GM19468 (cell line): ENCODE measurements around the gene EFCC1.

ENCODE experiments used
- ATAC-seq: cut with Tn5 transposase; IDR thresholded peaks from one replicate; pipeline ENCODE4 v1.9.1; 2021; ENCODE audit warnings: mild to moderate bottlenecking, moderate library complexity, moderate number of reproducible peaks; ENCODE audit not compliant: unreplicated experiment; ENCODE audit errors: extremely low read depth

The EFCC1 gene, protein sequence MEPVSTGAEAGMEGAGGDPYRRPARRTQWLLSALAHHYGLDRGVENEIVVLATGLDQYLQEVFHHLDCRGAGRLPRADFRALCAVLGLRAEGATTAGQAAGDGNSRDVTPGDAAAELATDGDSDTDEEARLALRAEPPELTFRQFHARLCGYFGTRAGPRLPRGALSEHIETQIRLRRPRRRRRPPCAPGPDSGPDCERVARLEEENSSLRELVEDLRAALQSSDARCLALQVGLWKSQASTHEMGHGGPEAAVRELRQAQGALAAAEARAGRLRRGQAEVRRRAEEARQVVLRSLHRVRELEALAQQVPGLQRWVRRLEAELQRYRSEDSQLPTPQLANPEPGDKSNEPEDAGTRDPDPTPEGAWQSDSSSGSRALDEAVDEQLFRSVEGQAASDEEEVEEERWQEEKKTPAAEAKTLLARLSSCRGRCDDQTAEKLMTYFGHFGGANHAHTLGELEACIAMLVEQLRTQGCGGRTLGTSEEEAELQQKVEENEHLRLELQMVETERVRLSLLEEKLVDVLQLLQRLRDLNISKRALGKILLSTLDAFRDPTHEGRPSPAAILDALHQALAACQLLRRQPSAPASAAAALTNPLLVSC

GRCh38 chr3:129001101-129001805 lies at the start of gene EFCC1:
Gene EFCC1, plus strand, starts transcription at chr3:129001304. Its CDS starts 325 bp downstream, at chr3:129001629.
- no peak for ATAC-seq

GRCh38 chr3:128956440-128956839 lies 44.7 kb upstream of the EFCC1 start:
- no peak for ATAC-seq

- no peak for ATAC-seq
Measured at GRCh38 chr3:128965280-128965679, 35.8 kb upstream of the EFCC1 start.

GRCh38 chr3:128965818-128966217 lies 35.3 kb upstream of the EFCC1 start:
- ATAC-seq: no peak

- ATAC-seq: no peak
Measured at GRCh38 chr3:128967748-128968355, 33.3 kb upstream of the EFCC1 start.

- ATAC-seq: no peak
Measured at GRCh38 chr3:128969993-128970739, 30.9 kb upstream of the EFCC1 start.

DNA sequence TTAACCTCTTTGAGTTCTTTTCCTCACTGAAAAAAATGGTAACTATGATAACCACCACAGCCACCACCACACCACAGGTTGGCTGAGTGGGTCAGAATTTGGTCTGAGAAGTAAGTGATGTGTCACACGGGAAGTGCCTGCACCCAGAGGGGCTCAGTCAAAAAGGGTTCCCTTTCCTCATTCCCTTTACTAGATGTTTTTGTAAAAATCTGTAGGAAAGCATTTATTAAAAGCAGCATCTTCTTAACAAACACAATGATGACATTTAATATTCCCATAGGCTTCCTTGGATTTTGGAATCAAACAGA lies 30.4 kb upstream of the EFCC1 start:
- no peak for ATAC-seq

GRCh38 chr3:128971421-128972100 lies 29.5 kb upstream of the EFCC1 start:
- no peak for ATAC-seq

- no peak for ATAC-seq
Measured at GRCh38 chr3:128973988-128974564, 27.0 kb upstream of the EFCC1 start.

GRCh38 chr3:128975276-128975675 lies 25.8 kb upstream of the EFCC1 start:
- ATAC-seq: no peak

DNA sequence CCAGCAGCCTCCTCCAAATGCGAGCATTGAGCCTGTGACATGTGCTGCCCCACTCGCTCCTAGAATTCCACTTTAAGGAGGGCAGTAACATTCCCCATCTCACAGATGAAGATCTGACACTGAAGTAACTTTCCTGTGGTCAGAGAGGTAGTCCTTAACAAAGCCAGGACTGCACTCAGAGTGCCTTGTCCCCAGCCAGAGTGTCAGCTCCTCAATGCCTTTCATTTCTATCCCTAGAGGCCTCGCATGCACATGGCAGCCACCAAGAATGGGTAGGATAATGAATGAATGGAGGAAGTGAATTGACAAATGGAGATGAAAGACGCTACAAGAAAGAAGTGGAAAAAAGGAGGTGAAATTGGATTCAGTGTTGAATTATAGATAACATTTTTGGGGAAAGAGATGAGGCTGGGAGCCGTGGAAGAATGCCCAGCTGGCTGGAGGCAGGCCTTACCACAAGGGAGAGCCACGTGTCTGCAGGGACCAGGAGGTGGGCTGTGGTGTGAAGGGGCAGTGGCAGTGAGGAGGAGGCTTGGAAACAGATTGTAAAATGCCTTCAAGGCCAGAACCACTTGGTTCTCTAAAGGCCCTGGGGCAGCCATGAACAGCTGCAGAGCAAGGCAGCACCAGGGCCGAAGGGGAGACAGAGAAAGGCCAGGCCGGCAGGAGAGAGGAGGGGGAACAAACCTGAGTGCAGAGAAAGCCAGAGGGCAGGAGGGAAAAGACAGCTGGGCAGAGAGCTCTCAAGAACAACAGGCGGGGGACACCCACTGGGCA lies 17.6 kb upstream of the EFCC1 start:
- no peak for ATAC-seq

- ATAC-seq: no peak
Measured at GRCh38 chr3:128984596-128984995, 16.5 kb upstream of the EFCC1 start.

DNA sequence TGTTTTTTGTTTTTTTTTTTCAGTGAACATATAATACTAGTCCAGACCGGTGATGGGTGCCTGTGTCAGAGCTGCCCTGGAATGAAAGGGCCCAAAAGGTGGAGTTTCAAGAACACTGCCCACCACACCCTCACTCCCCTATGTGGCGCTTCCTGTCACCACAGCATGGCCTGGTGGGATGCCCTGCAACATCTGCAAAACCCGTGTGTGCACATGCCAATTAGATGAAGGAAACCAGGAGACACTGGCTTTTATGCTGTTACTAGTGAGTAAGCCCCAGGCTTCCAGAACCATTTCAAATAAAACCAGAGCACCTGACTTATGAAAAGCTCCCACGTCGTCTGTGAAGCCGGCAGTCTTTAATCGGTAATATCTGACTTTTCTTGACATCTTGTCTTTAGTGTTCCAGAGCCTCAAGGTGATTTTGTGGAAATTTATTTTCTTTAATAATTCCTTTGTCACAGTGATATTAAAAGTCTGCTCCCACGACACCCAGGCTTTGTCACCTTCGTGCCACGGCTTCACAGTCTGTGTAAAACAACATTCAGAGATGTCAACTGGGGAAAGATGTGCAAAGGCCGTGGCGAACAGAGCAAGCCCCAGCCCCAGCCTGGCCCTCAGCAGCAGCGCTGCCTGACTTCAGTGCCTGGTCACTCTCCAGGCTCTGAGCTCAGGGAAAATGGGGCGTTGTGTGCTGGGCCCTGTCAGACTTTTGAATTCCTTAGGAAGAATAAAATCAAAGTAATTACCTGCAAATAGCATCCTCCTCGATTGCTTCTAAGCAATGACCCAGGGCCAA lies 13.6 kb upstream of the EFCC1 start:
- ATAC-seq: no peak

GRCh38 chr3:128988286-128988685 lies 12.8 kb upstream of the EFCC1 start:
- no peak for ATAC-seq

DNA sequence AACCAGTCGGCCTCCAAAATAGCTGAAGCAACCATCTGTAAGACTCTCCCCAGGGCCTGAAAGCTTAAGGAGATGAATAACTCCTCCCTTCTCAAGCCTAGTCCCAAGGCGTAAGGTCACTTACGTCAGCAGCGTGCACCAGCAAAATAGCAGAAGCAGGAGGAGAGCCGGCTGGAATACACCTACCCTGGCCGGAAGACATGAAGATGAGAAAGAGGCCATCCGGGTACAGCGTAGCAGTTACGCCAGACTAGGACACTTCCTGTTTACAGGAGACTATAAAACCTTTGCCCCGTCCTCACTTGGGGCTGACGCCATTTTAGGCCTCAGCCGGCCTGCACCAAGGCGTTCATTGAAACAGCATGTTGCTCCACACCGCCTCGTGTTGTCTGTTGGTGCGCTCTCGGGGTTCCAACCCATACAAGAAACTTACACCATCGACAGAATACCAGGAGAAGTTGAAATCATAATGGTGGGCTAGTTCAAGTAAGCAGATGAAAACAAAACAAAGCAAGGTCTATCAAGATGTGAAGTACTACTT lies 9.7 kb upstream of the EFCC1 start:
- ATAC-seq: no peak

- no peak for ATAC-seq
Measured at GRCh38 chr3:128992926-128993460, 8.1 kb upstream of the EFCC1 start.

GRCh38 chr3:128993461-128994172 lies 7.5 kb upstream of the EFCC1 start, which contains the start of gene CFAP92:
Gene CFAP92, minus strand, starts transcription at chr3:128994076. Its CDS starts 772 bp downstream, at chr3:128993304.
- ATAC-seq: peak; percentile 79
